ENCODE measurements around the gene OAT.

DNA sequence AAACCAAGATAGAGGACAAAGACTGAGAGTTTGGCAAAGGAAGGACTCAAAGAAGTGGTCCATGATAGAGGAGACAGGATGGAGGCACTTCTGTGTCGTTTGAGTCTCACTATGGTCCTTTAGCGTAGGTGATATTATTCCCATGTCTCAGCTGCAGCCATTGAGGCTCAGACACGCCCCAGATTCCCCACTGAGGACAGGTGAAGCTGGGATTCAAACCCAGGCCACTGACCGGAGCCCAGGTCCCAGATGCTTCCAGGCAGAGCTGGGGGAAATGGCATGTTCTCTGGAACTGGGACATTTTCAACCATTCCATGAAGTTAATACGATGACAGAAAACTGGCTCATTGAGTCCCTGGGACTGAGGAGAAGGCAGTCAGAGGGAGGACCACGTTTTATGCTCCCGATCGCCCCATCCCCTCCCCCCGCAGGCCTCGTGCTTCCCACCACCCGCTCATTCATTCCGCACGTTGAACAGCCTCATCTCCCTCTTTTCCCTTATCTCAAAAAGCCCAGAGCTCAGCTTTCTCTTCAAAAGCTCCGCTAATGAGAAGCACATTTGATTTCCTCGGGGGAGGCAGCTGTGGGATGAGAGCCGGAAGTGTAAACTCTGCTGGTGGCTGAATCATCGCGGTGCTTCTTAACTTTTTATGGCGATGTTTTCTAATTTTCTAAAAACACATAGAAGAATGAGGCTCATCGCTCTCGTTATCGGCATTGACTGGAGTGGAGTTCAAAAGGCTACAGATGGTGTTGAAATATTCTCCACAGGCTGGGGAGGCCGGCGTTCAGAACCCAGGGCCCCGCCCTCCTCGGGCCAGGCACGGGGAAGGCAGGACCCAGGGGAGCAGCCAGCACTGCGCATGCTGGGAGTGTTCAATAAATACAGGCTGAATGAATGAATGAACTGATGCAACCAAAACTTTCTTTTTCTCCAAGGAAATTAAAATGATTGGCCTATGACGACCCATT lies 64.0 kb downstream of the OAT start:
- TF ChIP-seq, protein P1, sequence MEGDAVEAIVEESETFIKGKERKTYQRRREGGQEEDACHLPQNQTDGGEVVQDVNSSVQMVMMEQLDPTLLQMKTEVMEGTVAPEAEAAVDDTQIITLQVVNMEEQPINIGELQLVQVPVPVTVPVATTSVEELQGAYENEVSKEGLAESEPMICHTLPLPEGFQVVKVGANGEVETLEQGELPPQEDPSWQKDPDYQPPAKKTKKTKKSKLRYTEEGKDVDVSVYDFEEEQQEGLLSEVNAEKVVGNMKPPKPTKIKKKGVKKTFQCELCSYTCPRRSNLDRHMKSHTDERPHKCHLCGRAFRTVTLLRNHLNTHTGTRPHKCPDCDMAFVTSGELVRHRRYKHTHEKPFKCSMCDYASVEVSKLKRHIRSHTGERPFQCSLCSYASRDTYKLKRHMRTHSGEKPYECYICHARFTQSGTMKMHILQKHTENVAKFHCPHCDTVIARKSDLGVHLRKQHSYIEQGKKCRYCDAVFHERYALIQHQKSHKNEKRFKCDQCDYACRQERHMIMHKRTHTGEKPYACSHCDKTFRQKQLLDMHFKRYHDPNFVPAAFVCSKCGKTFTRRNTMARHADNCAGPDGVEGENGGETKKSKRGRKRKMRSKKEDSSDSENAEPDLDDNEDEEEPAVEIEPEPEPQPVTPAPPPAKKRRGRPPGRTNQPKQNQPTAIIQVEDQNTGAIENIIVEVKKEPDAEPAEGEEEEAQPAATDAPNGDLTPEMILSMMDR (IDR thresholded peaks at IDR 0.05; ENCODE audit: low read length), result no peak
- no peak for TF ChIP-seq EZH2 (optimal IDR thresholded peaks at IDR 0.05; ENCODE audit: low read depth, low read length)

Data from MM.1S (cell line).